Tibial nerve (tissue), 4 donors: ENCODE results near the gene BACH2.

Experiments used
- CTCF ChIP-seq, 5 experiments: fragments of 200-600 bp in 3 of 5; fragments of 450-650 bp in 2 of 5; sonication (generic) in 3 of 5; IDR thresholded peaks; one replicate each; pipeline ENCODE4 v1.5.1; 2016 to 2019; ENCODE audit warnings: antibody characterized with exemption in 5 of 5, mild to moderate bottlenecking in 3 of 5, moderate library complexity in 2 of 5
- EP300 ChIP-seq, 2 donors: sonication (generic); formaldehyde crosslinking; IDR thresholded peaks; one replicate each; pipeline ENCODE4 v1.6.1; 2017; ENCODE audit warnings: antibody characterized with exemption in 2 of 2, mild to moderate bottlenecking in 1 of 2

- TF ChIP-seq CTCF (IDR thresholded peaks at IDR 0.05) (no peak), EP300 (IDR thresholded peaks at IDR 0.05) (no peak)
Observed at GRCh38 chr6:90274451-90275030, 22.1 kb downstream of the BACH2 start.
